GM21360 (cell line): ENCODE results near the gene MYH7B.

Experiments
- ATAC-seq: cut with Tn5 transposase; IDR thresholded peaks from one replicate; pipeline ENCODE4 v1.9.1; 2021; ENCODE audit warnings: mild to moderate bottlenecking, moderate library complexity; ENCODE audit not compliant: unreplicated experiment

Gene MYH7B

GRCh38 chr20:34971561-34972235, 16.0 kb downstream of the MYH7B start:
- no peak for ATAC-seq

GRCh38 chr20:34974246-34974645, 18.6 kb downstream of the MYH7B start:
- no peak for ATAC-seq

- ATAC-seq: no peak
These were observed 20.6 kb downstream of the MYH7B start for GRCh38 chr20:34976286-34976685.

GRCh38 chr20:34977365-34978091, 21.9 kb downstream of the MYH7B start:
- ATAC-seq: no peak

- ATAC-seq: no peak
These were observed 22.6 kb downstream of the MYH7B start for GRCh38 chr20:34978092-34978744.

- no peak for ATAC-seq
These were observed 23.9 kb downstream of the MYH7B start for GRCh38 chr20:34979366-34980153.

- ATAC-seq: no peak
These were observed 25.0 kb downstream of the MYH7B start for GRCh38 chr20:34980543-34981233.

GRCh38 chr20:34982270-34983088, 26.8 kb downstream of the MYH7B start:
- no peak for ATAC-seq

GRCh38 chr20:34983089-34983820, 27.6 kb downstream of the MYH7B start:
- no peak for ATAC-seq

- ATAC-seq: no peak
These were observed 28.5 kb downstream of the MYH7B start for GRCh38 chr20:34983995-34984735.

- no peak for ATAC-seq
These were observed 29.1 kb downstream of the MYH7B start for GRCh38 chr20:34984756-34985261.

- ATAC-seq: no peak
These were observed 30.0 kb downstream of the MYH7B start for GRCh38 chr20:34985461-34986310.

- no peak for ATAC-seq
These were observed 30.9 kb downstream of the MYH7B start for GRCh38 chr20:34986311-34987287.

- no peak for ATAC-seq
These were observed 31.9 kb downstream of the MYH7B start for GRCh38 chr20:34987288-34988190.

- ATAC-seq: no peak
These were observed 32.5 kb downstream of the MYH7B start for GRCh38 chr20:34988191-34988540.
